HUES64 (cell line): ENCODE data around the gene ECHDC1.
"Not testable (repeated sequence)": the region's sequence is repeated elsewhere in the genome, so short reads cannot be mapped to it uniquely, and the experiment has no call there.

Experiments used
- H3K27ac ChIP-seq: 2 replicates; pipeline ENCODE4 v1.7.0; 2013; ENCODE audit warnings: low read depth, low read length, inconsistent platforms
- H3K27me3 ChIP-seq: 2 replicates; pipeline ENCODE4 v1.6.1; 2013; ENCODE audit warnings: mild to moderate bottlenecking, low read length; ENCODE audit not compliant: insufficient read depth
- H3K36me3 ChIP-seq: 2 replicates; pipeline ENCODE4 v1.6.1; 2013; ENCODE audit warnings: mild to moderate bottlenecking, low read length; ENCODE audit not compliant: insufficient read depth
- H3K4me1 ChIP-seq: 2 replicates; pipeline ENCODE4 v1.6.1; 2013; ENCODE audit warnings: mild to moderate bottlenecking, low read length, moderate library complexity; ENCODE audit not compliant: insufficient read depth
- H3K4me3 ChIP-seq: 2 replicates; pipeline ENCODE4 v1.5.1; 2013; ENCODE audit warnings: mild to moderate bottlenecking, low read length, moderate library complexity
- H3K9ac ChIP-seq: 2 replicates; pipeline ENCODE4 v1.6.1; 2013; ENCODE audit warnings: mild to moderate bottlenecking, low read depth, low read length
- H3K9me3 ChIP-seq: 2 replicates; pipeline ENCODE4 v1.6.1; 2013; ENCODE audit warnings: low read depth, low read length; ENCODE audit not compliant: insufficient read depth
- WGBS: fragments of 150-250, 120-280 bp; methylation state at CpG from one replicate; pipeline ENCODE4 v1.1.7; 2013; ENCODE audit warnings: missing lambda C conversion rate; 5-methylcytosine and 5-hydroxymethylcytosine counted together

The ECHDC1 gene

GRCh38 chr6:127341471-127342202 lies 1.8 kb downstream of the ECHDC1 start:
- peaks cover 47% of the 10 kb centered on the region for H3K4me1 ChIP-seq
- H3K9me3 ChIP-seq = no peaks in the 10 kb centered on the region
- no peaks in the 10 kb centered on the region for H3K27me3 ChIP-seq
- no peaks in the 10 kb centered on the region for H3K36me3 ChIP-seq
- peak overlapping the region; percentile 89 for H3K4me3 ChIP-seq
- 83% methylated on average over 9 of the region's 9 CpGs for WGBS
- no peak overlapping the region for H3K27ac ChIP-seq
- peak overlapping the region; percentile 85; the same call in 1 of the 2 replicates for H3K9ac ChIP-seq

- H3K9me3 ChIP-seq = no peaks in the 10 kb centered on the region
- no peaks in the 10 kb centered on the region for H3K27me3 ChIP-seq
- peaks cover 47% of the 10 kb centered on the region for H3K4me1 ChIP-seq
- no peak overlapping the region for H3K4me3 ChIP-seq
- H3K36me3 ChIP-seq = no peaks in the 10 kb centered on the region
- no peak overlapping the region for H3K9ac ChIP-seq
- H3K27ac ChIP-seq = no peak overlapping the region
Observed at GRCh38 chr6:127340171-127340570, 3.2 kb downstream of the ECHDC1 start.

GRCh38 chr6:127338936-127339335 lies 4.5 kb downstream of the ECHDC1 start:
- H3K4me1 ChIP-seq = peaks cover 49% of the 10 kb centered on the region
- WGBS = 92% methylated on average over 1 of the region's 1 CpG
- no peak overlapping the region for H3K27ac ChIP-seq
- H3K36me3 ChIP-seq = no peaks in the 10 kb centered on the region
- H3K9ac ChIP-seq = no peak overlapping the region
- H3K27me3 ChIP-seq = no peaks in the 10 kb centered on the region
- no peak overlapping the region for H3K4me3 ChIP-seq
- no peaks in the 10 kb centered on the region for H3K9me3 ChIP-seq

- Histone ChIP-seq H3K9me3 (no peaks in the 10 kb centered on the region), H3K4me1 (peaks cover 28% of the 10 kb centered on the region), H3K9ac (peak overlapping the region; percentile 53; the same call in 1 of the 2 replicates), H3K27ac (peak overlapping the region; percentile 76), H3K27me3 (no peaks in the 10 kb centered on the region), H3K4me3 (no peak overlapping the region), H3K36me3 (peaks cover 28% of the 10 kb centered on the region)
- 73% methylated on average over 4 of the region's 4 CpGs for WGBS
Observed at GRCh38 chr6:127332383-127332961, 10.9 kb downstream of the ECHDC1 start.

GRCh38 chr6:127331256-127331655 lies 12.2 kb downstream of the ECHDC1 start:
- H3K4me3 ChIP-seq, H3K9ac ChIP-seq, H3K27me3 ChIP-seq, H3K27ac ChIP-seq, H3K9me3 ChIP-seq: not testable (repeated sequence)
- H3K36me3 ChIP-seq = peaks cover 41% of the 10 kb centered on the region
- H3K4me1 ChIP-seq = peaks cover 22% of the 10 kb centered on the region
- 96% methylated on average over 2 of the region's 3 CpGs for WGBS

- Histone ChIP-seq H3K27ac (no peak overlapping the region), H3K9ac (no peak overlapping the region), H3K9me3 (no peaks in the 10 kb centered on the region), H3K4me3 (no peak overlapping the region), H3K36me3 (peaks cover 70% of the 10 kb centered on the region), H3K27me3 (no peaks in the 10 kb centered on the region), H3K4me1 (peaks cover 18% of the 10 kb centered on the region)
Observed at GRCh38 chr6:127328043-127328609, 15.3 kb downstream of the ECHDC1 start.

GRCh38 chr6:127319686-127320085 lies 23.7 kb downstream of the ECHDC1 start:
- Histone ChIP-seq H3K9ac (no peak overlapping the region), H3K4me1 (no peaks in the 10 kb centered on the region), H3K9me3 (no peaks in the 10 kb centered on the region), H3K36me3 (peaks cover 68% of the 10 kb centered on the region), H3K27me3 (no peaks in the 10 kb centered on the region), H3K4me3 (no peak overlapping the region), H3K27ac (no peak overlapping the region)
- 100% methylated on average over 1 of the region's 1 CpG for WGBS

GRCh38 chr6:127317388-127318128 lies 25.9 kb downstream of the ECHDC1 start:
- Histone ChIP-seq H3K9me3 (no peaks in the 10 kb centered on the region), H3K4me3 (no peak overlapping the region), H3K27me3 (no peaks in the 10 kb centered on the region), H3K27ac (no peak overlapping the region), H3K36me3 (peaks cover 73% of the 10 kb centered on the region), H3K4me1 (no peaks in the 10 kb centered on the region), H3K9ac (no peak overlapping the region)
- WGBS = 73% methylated on average over 5 of the region's 6 CpGs

- H3K36me3 ChIP-seq = peaks cover 6% of the 10 kb centered on the region; the same call in 1 of the 2 replicates
- H3K27ac ChIP-seq = no peak overlapping the region
- no peak overlapping the region for H3K4me3 ChIP-seq
- H3K9me3 ChIP-seq = no peaks in the 10 kb centered on the region
- H3K27me3 ChIP-seq = no peaks in the 10 kb centered on the region
- no CpG with 5 or more reads among the region's 1 CpG for WGBS
- H3K9ac ChIP-seq = no peak overlapping the region
- H3K4me1 ChIP-seq = peaks cover 1% of the 10 kb centered on the region; the same call in 1 of the 2 replicates
Observed at GRCh38 chr6:127305741-127306140, 37.7 kb downstream of the ECHDC1 start.

GRCh38 chr6:127303917-127304316 lies 39.5 kb downstream of the ECHDC1 start:
- H3K27ac ChIP-seq = no peak overlapping the region
- H3K36me3 ChIP-seq = peaks cover 7% of the 10 kb centered on the region; the same call in 1 of the 2 replicates
- no peak overlapping the region for H3K9ac ChIP-seq
- WGBS = 95% methylated on average over 3 of the region's 3 CpGs
- H3K27me3 ChIP-seq = no peaks in the 10 kb centered on the region
- peaks cover 4% of the 10 kb centered on the region; the same call in 1 of the 2 replicates for H3K4me1 ChIP-seq
- H3K9me3 ChIP-seq = no peaks in the 10 kb centered on the region
- H3K4me3 ChIP-seq = no peak overlapping the region
